Stimulated activated naive CD8-positive, alpha-beta T cell treated with anti-CD3 and anti-CD28 coated beads, Interleukin-15, Interleukin-2, amounts not matched to agents 100 ng/mL and 50 ng/mL, for 24 hours (primary cell): ENCODE measurements around the gene IL36G.

Experiments used
- H3K27ac Mint-ChIP-seq: one replicate; pipeline ENCODE4 v1.8.0; 2021; ENCODE audit warnings: mild to moderate bottlenecking, mixed read lengths
- H3K27me3 Mint-ChIP-seq: one replicate; pipeline ENCODE4 v1.8.0; 2021; ENCODE audit warnings: mixed read lengths
- H3K36me3 Mint-ChIP-seq: one replicate; pipeline ENCODE4 v1.8.0; 2021; ENCODE audit warnings: low read depth, mixed read lengths
- H3K4me1 Mint-ChIP-seq: one replicate; pipeline ENCODE4 v1.8.0; 2021; ENCODE audit warnings: low read depth, mixed read lengths
- H3K4me3 Mint-ChIP-seq: one replicate; pipeline ENCODE4 v1.8.0; 2021; ENCODE audit warnings: mild to moderate bottlenecking, mixed read lengths
- H3K9me3 Mint-ChIP-seq: one replicate; pipeline ENCODE4 v1.8.0; 2021; ENCODE audit warnings: mixed read lengths

The IL36G gene

GRCh38 chr2:113024764-113025163, 47.0 kb downstream of the IL36G start:
- no peaks in the 10 kb centered on the region for H3K4me1 Mint-ChIP-seq

GRCh38 chr2:113025737-113026136, 47.9 kb downstream of the IL36G start:
- no peak overlapping the region for H3K27ac Mint-ChIP-seq
- no peaks in the 10 kb centered on the region for H3K4me1 Mint-ChIP-seq
- H3K9me3 Mint-ChIP-seq: no peaks in the 10 kb centered on the region
- no peaks in the 10 kb centered on the region for H3K36me3 Mint-ChIP-seq
- H3K27me3 Mint-ChIP-seq: peaks cover 22% of the 10 kb centered on the region
- H3K4me3 Mint-ChIP-seq: no peak overlapping the region

More at GRCh38 chr2:113024764-113025163, 47.0 kb downstream of the IL36G start:
- H3K4me3 Mint-ChIP-seq: no peak overlapping the region
- no peaks in the 10 kb centered on the region for H3K36me3 Mint-ChIP-seq
- peaks cover 18% of the 10 kb centered on the region for H3K27me3 Mint-ChIP-seq
- no peak overlapping the region for H3K27ac Mint-ChIP-seq
- no peaks in the 10 kb centered on the region for H3K9me3 Mint-ChIP-seq

GRCh38 chr2:113027691-113028090, 49.9 kb downstream of the IL36G start:
- no peaks in the 10 kb centered on the region for H3K4me1 Mint-ChIP-seq
- no peak overlapping the region for H3K4me3 Mint-ChIP-seq
- H3K27ac Mint-ChIP-seq: no peak overlapping the region
- no peaks in the 10 kb centered on the region for H3K36me3 Mint-ChIP-seq
- peaks cover 22% of the 10 kb centered on the region for H3K27me3 Mint-ChIP-seq
- no peaks in the 10 kb centered on the region for H3K9me3 Mint-ChIP-seq

DNA sequence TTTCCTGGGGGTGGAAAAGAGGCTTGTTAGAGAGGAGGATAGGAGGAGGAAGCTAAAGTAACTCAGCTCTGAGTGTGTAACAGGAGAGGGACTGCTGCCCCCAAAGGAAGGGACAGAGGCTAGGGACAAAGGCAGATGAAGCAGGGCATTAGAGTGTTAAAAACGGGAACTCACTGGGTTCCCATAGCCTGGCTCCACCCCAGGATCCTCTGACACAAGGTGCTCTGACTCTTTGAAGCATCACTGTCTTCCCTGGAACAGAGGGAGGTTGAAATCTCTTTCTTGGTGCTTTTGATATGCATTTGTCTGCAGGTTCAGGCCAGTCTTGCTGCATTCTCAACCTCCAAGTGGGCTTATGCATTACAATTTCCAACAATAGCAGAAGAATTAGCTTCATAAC, 50.3 kb downstream of the IL36G start:
- no peak overlapping the region for H3K4me3 Mint-ChIP-seq
- H3K27me3 Mint-ChIP-seq: peaks cover 22% of the 10 kb centered on the region
- H3K9me3 Mint-ChIP-seq: no peaks in the 10 kb centered on the region
- H3K36me3 Mint-ChIP-seq: no peaks in the 10 kb centered on the region
- no peak overlapping the region for H3K27ac Mint-ChIP-seq
- H3K4me1 Mint-ChIP-seq: no peaks in the 10 kb centered on the region

DNA sequence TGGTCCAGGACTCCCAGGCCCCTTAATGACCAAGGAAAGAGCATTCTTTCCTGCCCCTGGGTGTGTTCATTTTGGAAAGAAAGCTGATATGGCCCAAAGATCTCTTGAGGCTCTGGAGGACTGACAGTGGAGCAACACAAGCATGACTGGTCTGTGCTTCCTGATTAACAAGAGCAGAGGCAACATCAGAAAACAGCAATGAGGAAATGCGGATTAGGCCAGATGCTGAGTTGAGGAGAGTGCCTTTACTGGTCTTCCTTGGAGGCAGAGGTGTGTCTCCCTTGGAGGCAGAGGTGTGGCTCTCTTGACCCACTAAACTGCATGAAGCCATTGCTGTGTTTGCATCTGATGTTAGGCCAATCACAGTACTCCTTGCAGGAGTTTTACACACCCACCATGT, 54.9 kb downstream of the IL36G start:
- H3K4me3 Mint-ChIP-seq: no peak overlapping the region
- H3K27me3 Mint-ChIP-seq: peaks cover 7% of the 10 kb centered on the region
- no peaks in the 10 kb centered on the region for H3K9me3 Mint-ChIP-seq
- H3K27ac Mint-ChIP-seq: no peak overlapping the region
- no peaks in the 10 kb centered on the region for H3K36me3 Mint-ChIP-seq
- H3K4me1 Mint-ChIP-seq: no peaks in the 10 kb centered on the region

- Mint-ChIP-seq H3K36me3 (no peaks in the 10 kb centered on the region), H3K27me3 (peaks cover 7% of the 10 kb centered on the region), H3K9me3 (no peaks in the 10 kb centered on the region), H3K4me3 (no peak overlapping the region), H3K27ac (no peak overlapping the region), H3K4me1 (no peaks in the 10 kb centered on the region)
These were observed 56.2 kb downstream of the IL36G start for GRCh38 chr2:113034016-113034415.
